Subcutaneous abdominal adipose tissue (tissue), 5 donors: ENCODE measurements around the gene IFITM1.
"Not testable (repeated sequence)": the region's sequence is repeated elsewhere in the genome, so short reads cannot be mapped to it uniquely, and the experiment has no call there.

ENCODE experiments used
- H3K27ac ChIP-seq: one replicate; pipeline ENCODE4 v1.7.0; 2013; ENCODE audit warnings: low read depth, mild to moderate bottlenecking, inconsistent platforms, low read length, moderate library complexity
- H3K27me3 ChIP-seq, 5 donors: one replicate each; pipeline ENCODE4 v1.7.0; 2013; ENCODE audit warnings: low read length in 5 of 5, inconsistent platforms in 1 of 5; ENCODE audit not compliant: control insufficient read depth in 5 of 5, insufficient read depth in 4 of 5
- H3K36me3 ChIP-seq, 5 donors: one replicate each; pipeline ENCODE4 v1.7.0; 2013; ENCODE audit warnings: low read length in 5 of 5; ENCODE audit not compliant: control insufficient read depth in 5 of 5, insufficient read depth in 5 of 5
- H3K4me1 ChIP-seq, 5 donors: one replicate each; pipeline ENCODE4 v1.7.0; 2013; ENCODE audit warnings: low read length in 5 of 5, mild to moderate bottlenecking in 3 of 5, moderate library complexity in 1 of 5; ENCODE audit not compliant: control insufficient read depth in 5 of 5, insufficient read depth in 5 of 5
- H3K4me3 ChIP-seq, 5 donors: one replicate each; pipeline ENCODE4 v1.7.0; 2013; ENCODE audit warnings: low read length in 5 of 5, low read depth in 1 of 5
- H3K9ac ChIP-seq, 5 donors: one replicate each; pipeline ENCODE4 v1.7.0; 2013; ENCODE audit warnings: low read length in 5 of 5, mild to moderate bottlenecking in 4 of 5, moderate library complexity in 3 of 5
- H3K9me3 ChIP-seq, 5 donors: one replicate each; pipeline ENCODE4 v1.7.0; 2013; ENCODE audit warnings: low read length in 5 of 5; ENCODE audit not compliant: control insufficient read depth in 5 of 5
- donor health status: healthy.
- donor health status: healthy.
- donor health status: healthy.
- donor health status: healthy.
- donor health status: healthy.

Gene IFITM1

GRCh38 chr11:317668-318404 lies 4.0 kb downstream of the IFITM1 start:
- not testable (repeated sequence) for H3K36me3 ChIP-seq, H3K9me3 ChIP-seq
- Histone ChIP-seq H3K27ac (peak overlapping the region; percentile 67), H3K27me3 (peaks cover 0 to 24% (median 7%) of the 10 kb centered on the region in 5 donors), H3K9ac (peak overlapping the region in 1 of 5 donors; percentile 28), H3K4me1 (peaks cover 0 to 54% (median 38%) of the 10 kb centered on the region in 5 donors), H3K4me3 (peak overlapping the region; percentile 21 to 47 (median 44))

GRCh38 chr11:318405-319120 lies 4.7 kb downstream of the IFITM1 start:
- peak overlapping the region in 4 of 5 donors; percentile 85 to 92 (median 89) for H3K4me3 ChIP-seq
- peaks cover 0 to 24% (median 7%) of the 10 kb centered on the region in 5 donors for H3K27me3 ChIP-seq
- peaks cover 0 to 47% (median 31%) of the 10 kb centered on the region in 5 donors for H3K4me1 ChIP-seq
- not testable (repeated sequence) for H3K36me3 ChIP-seq, H3K9me3 ChIP-seq, H3K27ac ChIP-seq
- H3K9ac ChIP-seq = peak overlapping the region in 2 of 5 donors; percentile 20 to 84

GRCh38 chr11:319121-319887 lies 5.5 kb downstream of the IFITM1 start:
- H3K9ac ChIP-seq = peak overlapping the region in 4 of 5 donors; percentile 82 to 85 (median 84)
- peak overlapping the region; percentile 80 to 92 (median 86) for H3K4me3 ChIP-seq
- H3K9me3 ChIP-seq, H3K36me3 ChIP-seq: not testable (repeated sequence)
- peaks cover 0 to 48% (median 32%) of the 10 kb centered on the region in 5 donors for H3K4me1 ChIP-seq
- peak overlapping the region; percentile 86 for H3K27ac ChIP-seq
- peaks cover 0 to 21% (median 7%) of the 10 kb centered on the region in 5 donors for H3K27me3 ChIP-seq

- Histone ChIP-seq H3K4me1 (peaks cover 0 to 52% (median 36%) of the 10 kb centered on the region in 5 donors), H3K4me3 (peak overlapping the region; percentile 80 to 92 (median 86)), H3K27ac (peak overlapping the region; percentile 86), H3K9ac (peak overlapping the region in 4 of 5 donors; percentile 82 to 88 (median 84)), H3K27me3 (peaks cover 0 to 21% (median 7%) of the 10 kb centered on the region in 5 donors)
- not testable (repeated sequence) for H3K36me3 ChIP-seq, H3K9me3 ChIP-seq
Measured at GRCh38 chr11:319888-320273, 6.0 kb downstream of the IFITM1 start.

- no peaks in the 10 kb centered on the region for H3K9me3 ChIP-seq
- H3K36me3 ChIP-seq = peaks cover 0 to 2% (median 0%) of the 10 kb centered on the region in 5 donors
- H3K9ac ChIP-seq = no peak overlapping the region
- peaks cover 3 to 50% (median 38%) of the 10 kb centered on the region in 5 donors for H3K4me1 ChIP-seq
- H3K27me3 ChIP-seq = no peaks in the 10 kb centered on the region
- H3K4me3 ChIP-seq = no peak overlapping the region
- H3K27ac ChIP-seq = no peak overlapping the region
Measured at GRCh38 chr11:324156-324555, 10.3 kb downstream of the IFITM1 start.

- H3K9me3 ChIP-seq = not testable (repeated sequence)
- peaks cover 3 to 44% (median 35%) of the 10 kb centered on the region in 5 donors for H3K4me1 ChIP-seq
Measured at GRCh38 chr11:324593-325517, 11.0 kb downstream of the IFITM1 start.

GRCh38 chr11:325796-326591 lies 12.2 kb downstream of the IFITM1 start:
- Histone ChIP-seq H3K4me1 (peaks cover 3 to 37% (median 35%) of the 10 kb centered on the region in 5 donors), H3K36me3 (no peaks in the 10 kb centered on the region), H3K9me3 (no peaks in the 10 kb centered on the region), H3K4me3 (peak overlapping the region in 1 of 5 donors; percentile 29), H3K9ac (peak overlapping the region in 3 of 5 donors; percentile 31 to 78 (median 66)), H3K27ac (peak overlapping the region; percentile 78), H3K27me3 (no peaks in the 10 kb centered on the region)

More at GRCh38 chr11:324593-325517, 11.0 kb downstream of the IFITM1 start:
- not testable (repeated sequence) for H3K27me3 ChIP-seq, H3K4me3 ChIP-seq, H3K27ac ChIP-seq, H3K36me3 ChIP-seq
- peak overlapping the region in 1 of 5 donors; percentile 28 for H3K9ac ChIP-seq

GRCh38 chr11:326592-326841 lies 12.7 kb downstream of the IFITM1 start:
- peak overlapping the region in 2 of 5 donors; percentile 29 to 44 for H3K4me3 ChIP-seq
- no peaks in the 10 kb centered on the region for H3K36me3 ChIP-seq
- no peaks in the 10 kb centered on the region for H3K9me3 ChIP-seq
- peak overlapping the region in 4 of 5 donors; percentile 0 to 78 (median 48) for H3K9ac ChIP-seq
- H3K27ac ChIP-seq = peak overlapping the region; percentile 78
- H3K27me3 ChIP-seq = no peaks in the 10 kb centered on the region
- H3K4me1 ChIP-seq = peaks cover 3 to 36% (median 35%) of the 10 kb centered on the region in 5 donors
